Mesothelial cell of epicardium (in vitro differentiated cells): ENCODE data around the gene DAAM2. TPM values are rescaled to one million over a fixed set of nuclear protein-coding genes. Genes with fewer than 3 reads are reported as not detected.

Experiments
- DNase-seq, 2 experiments: peaks; one replicate each; pipeline ENCODE4 v3.0.0; 2021; ENCODE audit warnings: low spot score in 2 of 2; ENCODE audit not compliant: unreplicated experiment in 2 of 2
- H3K27ac Mint-ChIP-seq: 2 replicates; pipeline ENCODE4 v1.8.0; 2021; ENCODE audit warnings: mixed read lengths
- H3K27me3 Mint-ChIP-seq: 2 replicates; pipeline ENCODE4 v1.8.0; 2021; ENCODE audit warnings: low read depth, mixed read lengths
- H3K36me3 Mint-ChIP-seq: 2 replicates; pipeline ENCODE4 v1.8.0; 2021; ENCODE audit warnings: mixed read lengths
- H3K4me1 Mint-ChIP-seq: 2 replicates; pipeline ENCODE4 v1.8.0; 2021; ENCODE audit warnings: mixed read lengths
- H3K4me3 Mint-ChIP-seq: 2 replicates; pipeline ENCODE4 v1.8.0; 2021; ENCODE audit warnings: mild to moderate bottlenecking, moderate library complexity, mixed read lengths
- H3K9me3 Mint-ChIP-seq: 2 replicates; pipeline ENCODE4 v1.8.0; 2021; ENCODE audit warnings: mixed read lengths
- total RNA-seq: library from RNA; stranded (reverse); gene quantifications from 3 replicates; pipeline ENCODE4 v1.2.1, GENCODE V29; 2021
- TF ChIP-seq, protein P1 (sequence below): fragments of 200-600 bp; sonication (generic); IDR thresholded peaks from one replicate; pipeline ENCODE4 v1.5.0; 2021; ENCODE audit warnings: antibody characterized with exemption; ENCODE audit not compliant: unreplicated experiment

DAAM2 gene
- total RNA-seq, 1 donor from 2014 or later, result 13.7 TPM

DNA sequence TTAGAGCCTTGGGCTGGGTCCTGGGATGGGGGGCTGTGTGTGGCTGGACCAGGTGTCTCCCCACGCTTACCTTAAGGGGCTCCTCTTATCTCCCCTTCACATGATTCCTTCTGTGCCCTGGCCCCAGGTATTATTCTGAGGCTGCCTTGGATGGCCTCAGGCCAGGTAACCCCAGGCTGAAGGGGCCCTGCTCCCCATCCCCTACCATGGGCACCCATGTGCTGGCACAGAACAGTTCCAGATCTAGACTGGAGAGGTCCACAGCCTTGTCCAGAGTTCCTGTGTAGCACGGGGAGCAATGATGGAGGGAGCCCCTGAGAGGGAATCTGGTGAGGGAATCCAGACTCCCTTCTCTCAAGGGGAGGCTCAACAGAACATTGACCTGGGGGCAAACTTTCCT is 110.0 kb downstream of the DAAM2 start:
- Mint-ChIP-seq H3K9me3 (no peaks in the 10 kb centered on the region), H3K36me3 (peaks cover 6% of the 10 kb centered on the region)
- TF ChIP-seq, protein P1, sequence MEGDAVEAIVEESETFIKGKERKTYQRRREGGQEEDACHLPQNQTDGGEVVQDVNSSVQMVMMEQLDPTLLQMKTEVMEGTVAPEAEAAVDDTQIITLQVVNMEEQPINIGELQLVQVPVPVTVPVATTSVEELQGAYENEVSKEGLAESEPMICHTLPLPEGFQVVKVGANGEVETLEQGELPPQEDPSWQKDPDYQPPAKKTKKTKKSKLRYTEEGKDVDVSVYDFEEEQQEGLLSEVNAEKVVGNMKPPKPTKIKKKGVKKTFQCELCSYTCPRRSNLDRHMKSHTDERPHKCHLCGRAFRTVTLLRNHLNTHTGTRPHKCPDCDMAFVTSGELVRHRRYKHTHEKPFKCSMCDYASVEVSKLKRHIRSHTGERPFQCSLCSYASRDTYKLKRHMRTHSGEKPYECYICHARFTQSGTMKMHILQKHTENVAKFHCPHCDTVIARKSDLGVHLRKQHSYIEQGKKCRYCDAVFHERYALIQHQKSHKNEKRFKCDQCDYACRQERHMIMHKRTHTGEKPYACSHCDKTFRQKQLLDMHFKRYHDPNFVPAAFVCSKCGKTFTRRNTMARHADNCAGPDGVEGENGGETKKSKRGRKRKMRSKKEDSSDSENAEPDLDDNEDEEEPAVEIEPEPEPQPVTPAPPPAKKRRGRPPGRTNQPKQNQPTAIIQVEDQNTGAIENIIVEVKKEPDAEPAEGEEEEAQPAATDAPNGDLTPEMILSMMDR, result no peak

DNA sequence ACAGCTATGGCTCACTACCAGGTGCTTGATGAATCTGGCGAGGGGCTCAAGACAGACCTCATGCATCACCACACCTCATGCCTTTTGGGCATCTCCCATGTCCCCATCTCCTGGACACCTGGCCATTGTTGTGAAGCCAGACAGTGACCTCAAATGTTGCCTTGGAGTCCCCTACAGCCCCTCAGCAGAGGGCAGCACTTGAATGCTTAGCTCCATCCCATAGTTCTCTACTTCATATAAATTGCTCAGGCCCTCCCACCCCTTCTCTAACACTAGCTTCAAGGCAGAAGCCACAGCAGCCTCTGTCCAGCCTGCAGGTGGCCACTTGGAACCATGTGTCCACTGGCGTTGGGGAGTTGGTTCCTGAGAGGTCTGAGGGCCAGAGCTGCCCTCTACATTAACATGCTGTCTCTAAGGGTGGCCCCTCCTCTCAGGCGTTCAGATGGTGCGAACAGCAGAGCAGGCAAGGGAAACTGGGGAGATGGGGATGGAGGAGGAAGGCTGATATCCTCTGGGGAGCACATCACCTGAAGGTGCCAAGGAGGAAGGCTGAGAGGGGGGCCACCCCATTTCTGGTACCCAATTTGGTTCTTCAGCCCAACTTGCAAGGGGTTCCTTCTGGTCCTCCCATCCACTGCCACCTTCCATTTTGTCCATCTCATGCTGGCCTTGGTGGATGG is 110.8 kb downstream of the DAAM2 start:
- no peak overlapping the region for H3K27ac Mint-ChIP-seq
- no peaks in the 10 kb centered on the region for H3K4me1 Mint-ChIP-seq
- H3K9me3 Mint-ChIP-seq, result no peaks in the 10 kb centered on the region
- peaks cover 6% of the 10 kb centered on the region for H3K36me3 Mint-ChIP-seq
- no peak overlapping the region for H3K4me3 Mint-ChIP-seq
- no peaks in the 10 kb centered on the region for H3K27me3 Mint-ChIP-seq
- DNase-seq, result no peak
- TF ChIP-seq, protein P1, result no peak

More for the DNA sequence above, 110.0 kb downstream of the DAAM2 start:
- no peak overlapping the region for H3K4me3 Mint-ChIP-seq
- no peaks in the 10 kb centered on the region for H3K27me3 Mint-ChIP-seq
- no peak for DNase-seq
- H3K4me1 Mint-ChIP-seq, result no peaks in the 10 kb centered on the region
- H3K27ac Mint-ChIP-seq, result no peak overlapping the region

DNA sequence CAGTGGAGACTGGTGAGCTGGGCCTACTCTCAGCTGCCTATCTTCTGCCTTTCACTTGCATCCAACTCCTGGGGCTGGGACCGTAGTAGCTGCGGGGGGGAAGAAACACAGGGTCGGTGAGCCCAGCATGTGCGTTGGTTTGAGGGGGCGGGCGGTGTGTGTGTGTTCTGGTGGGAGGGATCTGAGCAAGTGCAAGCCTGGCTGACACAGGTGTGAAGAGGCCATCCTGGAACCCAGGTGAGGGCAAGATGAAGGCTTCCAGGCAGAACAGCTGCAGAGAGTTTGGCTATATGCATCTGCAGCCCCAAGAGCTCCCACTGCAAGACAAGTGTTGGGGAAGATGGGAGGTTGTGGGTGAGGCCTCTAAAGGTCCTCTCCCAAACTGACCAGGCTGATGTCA is 111.5 kb downstream of the DAAM2 start:
- TF ChIP-seq, protein P1, result no peak
- Mint-ChIP-seq H3K27me3 (no peaks in the 10 kb centered on the region), H3K4me1 (no peaks in the 10 kb centered on the region)

DNA sequence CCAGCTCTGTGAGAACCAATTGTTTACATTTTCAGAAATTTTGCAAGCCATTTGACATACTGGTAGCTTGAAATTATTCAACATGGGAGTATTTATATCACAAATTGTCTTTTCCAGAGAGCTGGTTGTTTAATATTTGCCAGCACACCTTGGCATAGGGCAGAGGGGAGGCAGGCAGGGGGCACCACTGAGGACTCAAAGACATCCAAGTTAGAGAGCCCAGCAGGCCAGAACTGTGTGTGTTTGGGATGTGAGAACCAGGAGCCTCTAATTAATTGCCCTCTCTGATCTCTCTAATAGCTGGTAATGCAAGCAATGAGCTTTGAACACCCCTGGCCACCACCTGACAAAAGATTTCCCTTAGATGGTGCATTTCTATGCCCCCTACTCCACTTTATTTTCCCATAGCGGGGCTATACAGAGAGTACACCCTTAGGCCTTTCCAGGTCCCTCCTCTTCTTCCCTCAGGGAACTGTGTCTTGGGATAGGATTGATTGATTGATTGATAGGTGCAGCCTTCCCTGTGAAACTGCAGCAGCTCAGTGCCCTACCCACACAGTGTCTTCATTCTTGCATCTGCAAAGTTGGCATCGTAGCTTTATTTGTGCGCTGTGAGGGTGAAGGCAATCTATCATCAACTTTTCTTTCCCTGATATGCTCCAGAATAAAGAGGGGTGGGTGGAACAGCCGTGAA is 112.9 kb downstream of the DAAM2 start:
- no peak for DNase-seq
- Mint-ChIP-seq H3K27me3 (no peaks in the 10 kb centered on the region), H3K9me3 (no peaks in the 10 kb centered on the region), H3K4me1 (no peaks in the 10 kb centered on the region), H3K4me3 (no peak overlapping the region), H3K36me3 (peaks cover 6% of the 10 kb centered on the region), H3K27ac (no peak overlapping the region)
- TF ChIP-seq, protein P1, result no peak

More for the DNA sequence above, 111.5 kb downstream of the DAAM2 start:
- Mint-ChIP-seq H3K27ac (no peak overlapping the region), H3K9me3 (no peaks in the 10 kb centered on the region), H3K4me3 (no peak overlapping the region), H3K36me3 (peaks cover 6% of the 10 kb centered on the region)
- DNase-seq, result no peak

DNA sequence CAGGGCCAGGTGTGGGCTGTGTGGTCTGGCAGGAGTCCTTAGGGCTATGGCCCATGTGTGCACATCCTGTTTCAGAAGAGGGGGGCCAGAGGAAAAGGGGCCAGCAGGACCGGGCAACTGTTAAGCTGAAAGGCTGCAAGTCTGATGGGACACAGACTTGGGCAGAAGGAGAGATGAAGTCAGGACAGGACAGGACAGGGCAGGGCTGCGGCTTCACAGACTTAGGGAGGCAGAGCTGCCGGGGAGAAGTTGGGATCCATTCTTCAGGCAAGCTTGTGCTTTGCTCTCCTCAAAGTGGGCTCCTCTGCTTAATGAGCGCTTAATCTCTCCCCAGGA is 113.4 kb downstream of the DAAM2 start:
- H3K4me1 Mint-ChIP-seq, result no peaks in the 10 kb centered on the region
- DNase-seq, result no peak
- no peaks in the 10 kb centered on the region for H3K27me3 Mint-ChIP-seq
- no peak overlapping the region for H3K4me3 Mint-ChIP-seq
- TF ChIP-seq, protein P1, result no peak
- H3K27ac Mint-ChIP-seq, result no peak overlapping the region
- H3K36me3 Mint-ChIP-seq, result peaks cover 6% of the 10 kb centered on the region
- H3K9me3 Mint-ChIP-seq, result no peaks in the 10 kb centered on the region
